Upper lobe of right lung (tissue), 1 donor: ENCODE results near the gene BCO2. TPM values are rescaled to one million over a fixed set of nuclear protein-coding genes. Genes with fewer than 3 reads are reported as not detected.

Experiments
- ATAC-seq: fragments of 200-7000 bp; cut with Tn5 transposase; one replicate; pipeline ENCODE4 v1.9.1; 2020; ENCODE audit warnings: mild to moderate bottlenecking, moderate library complexity
- DNase-seq: peaks from one replicate; pipeline ENCODE4 v3.0.0-alpha.2; 2020
- H3K27ac ChIP-seq: fragments of 200-600 bp; one replicate; pipeline ENCODE4 v1.8.0; 2022
- H3K27me3 ChIP-seq: fragments of 200-600 bp; one replicate; pipeline ENCODE4 v1.8.0; 2022; ENCODE audit warnings: mild to moderate bottlenecking
- H3K36me3 ChIP-seq: fragments of 200-600 bp; one replicate; pipeline ENCODE4 v1.8.0; 2022
- H3K4me1 ChIP-seq: fragments of 200-600 bp; one replicate; pipeline ENCODE4 v1.8.0; 2022
- H3K4me3 ChIP-seq: fragments of 200-600 bp; one replicate; pipeline ENCODE4 v1.8.0; 2022; ENCODE audit warnings: mild to moderate bottlenecking
- H3K9me3 ChIP-seq: fragments of 200-600 bp; one replicate; pipeline ENCODE4 v1.8.0; 2022
- intact Hi-C: fragments of 100-400 bp; cut with DNase I; formaldehyde crosslinking; loops from one replicate; pipeline ENCODE4 v1.11.0; 2022
- total RNA-seq: library from RNA; stranded (reverse); fragmentation: NEBNext Ultra II Directional; extraction: Animal tissue kit (Norgen Biotek cat#: 25700); gene quantifications from one replicate; pipeline ENCODE4 v1.2.1, GENCODE V29; 2021
- TF ChIP-seq, protein P1 (sequence below): fragments of 200-600 bp; IDR thresholded peaks from one replicate; pipeline ENCODE4 v1.8.0; 2022; ENCODE audit warnings: antibody characterized with exemption
- donor health status: DM: no; HTN: yes; CAD: no; lungs with severe emphysema.

Gene BCO2
- total RNA-seq, 1 donor from 2014 or later = 7.7 TPM

DNA sequence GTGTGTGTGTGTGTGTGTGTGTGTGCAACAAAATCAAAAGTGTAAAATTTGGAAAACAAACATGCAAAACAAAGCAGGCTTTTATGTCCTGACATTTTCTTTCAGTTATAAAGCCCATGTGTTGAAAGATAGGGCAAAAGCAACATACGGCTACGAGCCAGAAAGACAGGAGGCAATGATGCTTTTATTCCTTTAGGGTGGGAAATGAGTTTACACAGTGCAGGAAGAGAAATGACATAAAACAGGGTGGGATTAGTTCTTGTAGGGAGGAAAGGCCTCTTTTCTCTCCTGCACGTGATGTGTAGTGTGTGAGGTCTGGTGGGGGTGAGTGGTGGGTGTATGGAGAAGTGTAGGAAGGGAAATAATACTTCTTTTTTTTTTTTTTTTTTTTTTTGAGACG lies 40.8 kb upstream of the BCO2 start:
- H3K27me3 ChIP-seq = no peaks in the 10 kb centered on the region
- no peak for DNase-seq
- no peak overlapping the region for H3K27ac ChIP-seq
- no peaks in the 10 kb centered on the region for H3K4me1 ChIP-seq
- no peak overlapping the region for H3K4me3 ChIP-seq
- TF ChIP-seq, protein P1, sequence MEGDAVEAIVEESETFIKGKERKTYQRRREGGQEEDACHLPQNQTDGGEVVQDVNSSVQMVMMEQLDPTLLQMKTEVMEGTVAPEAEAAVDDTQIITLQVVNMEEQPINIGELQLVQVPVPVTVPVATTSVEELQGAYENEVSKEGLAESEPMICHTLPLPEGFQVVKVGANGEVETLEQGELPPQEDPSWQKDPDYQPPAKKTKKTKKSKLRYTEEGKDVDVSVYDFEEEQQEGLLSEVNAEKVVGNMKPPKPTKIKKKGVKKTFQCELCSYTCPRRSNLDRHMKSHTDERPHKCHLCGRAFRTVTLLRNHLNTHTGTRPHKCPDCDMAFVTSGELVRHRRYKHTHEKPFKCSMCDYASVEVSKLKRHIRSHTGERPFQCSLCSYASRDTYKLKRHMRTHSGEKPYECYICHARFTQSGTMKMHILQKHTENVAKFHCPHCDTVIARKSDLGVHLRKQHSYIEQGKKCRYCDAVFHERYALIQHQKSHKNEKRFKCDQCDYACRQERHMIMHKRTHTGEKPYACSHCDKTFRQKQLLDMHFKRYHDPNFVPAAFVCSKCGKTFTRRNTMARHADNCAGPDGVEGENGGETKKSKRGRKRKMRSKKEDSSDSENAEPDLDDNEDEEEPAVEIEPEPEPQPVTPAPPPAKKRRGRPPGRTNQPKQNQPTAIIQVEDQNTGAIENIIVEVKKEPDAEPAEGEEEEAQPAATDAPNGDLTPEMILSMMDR = no peak
- intact Hi-C loops = no loop called here
- no peaks in the 10 kb centered on the region for H3K9me3 ChIP-seq
- no peaks in the 10 kb centered on the region for H3K36me3 ChIP-seq
- no peak for ATAC-seq

DNA sequence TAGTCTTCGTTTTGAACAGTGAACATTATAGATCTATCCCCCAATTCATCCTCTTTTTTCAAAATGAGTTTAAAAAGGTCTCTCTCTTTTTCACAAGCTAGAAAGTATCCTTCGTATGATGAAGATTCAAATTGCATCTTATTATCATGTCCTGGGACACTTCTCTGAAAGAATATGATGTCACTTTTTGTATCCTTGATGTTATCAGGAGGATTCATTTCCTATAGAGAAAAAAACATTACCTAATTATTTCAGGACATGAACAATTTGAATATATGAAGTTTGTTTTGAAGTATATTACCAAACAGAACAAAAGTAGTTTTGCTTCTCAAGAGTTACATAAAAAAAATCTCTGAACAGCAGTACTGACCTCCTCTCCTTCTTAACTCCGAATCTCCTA lies 31.7 kb upstream of the BCO2 start:
- TF ChIP-seq, protein P1 = no peak
- intact Hi-C loops = no loop called here
- DNase-seq (no peak), ATAC-seq (no peak)
- H3K4me3 ChIP-seq = no peak overlapping the region
- H3K27ac ChIP-seq = no peak overlapping the region
- peaks cover 12% of the 10 kb centered on the region for H3K36me3 ChIP-seq
- H3K4me1 ChIP-seq = no peaks in the 10 kb centered on the region
- no peaks in the 10 kb centered on the region for H3K9me3 ChIP-seq
- H3K27me3 ChIP-seq = no peaks in the 10 kb centered on the region

DNA sequence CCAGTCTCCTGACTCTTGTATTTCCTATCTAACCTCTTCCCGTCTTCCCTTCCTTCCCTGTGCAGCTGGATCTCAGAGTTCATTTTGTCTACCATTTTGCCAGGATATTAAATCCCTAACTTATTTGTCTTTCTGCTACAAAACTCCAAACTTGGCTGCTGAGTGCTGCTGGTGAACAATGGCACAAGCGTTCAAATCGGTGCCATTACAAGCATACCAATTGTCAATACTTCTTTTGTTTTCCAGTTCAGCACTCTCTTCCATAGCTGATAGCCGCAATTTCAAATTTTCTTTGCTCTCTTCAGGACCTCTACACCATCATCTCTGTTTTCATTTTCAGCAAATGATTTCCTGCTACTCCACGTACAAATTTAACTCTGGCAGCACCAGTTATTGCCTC lies 24.8 kb upstream of the BCO2 start:
- Histone ChIP-seq H3K36me3 (peaks cover 24% of the 10 kb centered on the region), H3K27ac (no peak overlapping the region), H3K4me3 (no peak overlapping the region), H3K9me3 (no peaks in the 10 kb centered on the region), H3K4me1 (no peaks in the 10 kb centered on the region), H3K27me3 (no peaks in the 10 kb centered on the region)
- ATAC-seq (no peak), DNase-seq (no peak)
- intact Hi-C loops = no loop called here
- TF ChIP-seq, protein P1 = no peak

DNA sequence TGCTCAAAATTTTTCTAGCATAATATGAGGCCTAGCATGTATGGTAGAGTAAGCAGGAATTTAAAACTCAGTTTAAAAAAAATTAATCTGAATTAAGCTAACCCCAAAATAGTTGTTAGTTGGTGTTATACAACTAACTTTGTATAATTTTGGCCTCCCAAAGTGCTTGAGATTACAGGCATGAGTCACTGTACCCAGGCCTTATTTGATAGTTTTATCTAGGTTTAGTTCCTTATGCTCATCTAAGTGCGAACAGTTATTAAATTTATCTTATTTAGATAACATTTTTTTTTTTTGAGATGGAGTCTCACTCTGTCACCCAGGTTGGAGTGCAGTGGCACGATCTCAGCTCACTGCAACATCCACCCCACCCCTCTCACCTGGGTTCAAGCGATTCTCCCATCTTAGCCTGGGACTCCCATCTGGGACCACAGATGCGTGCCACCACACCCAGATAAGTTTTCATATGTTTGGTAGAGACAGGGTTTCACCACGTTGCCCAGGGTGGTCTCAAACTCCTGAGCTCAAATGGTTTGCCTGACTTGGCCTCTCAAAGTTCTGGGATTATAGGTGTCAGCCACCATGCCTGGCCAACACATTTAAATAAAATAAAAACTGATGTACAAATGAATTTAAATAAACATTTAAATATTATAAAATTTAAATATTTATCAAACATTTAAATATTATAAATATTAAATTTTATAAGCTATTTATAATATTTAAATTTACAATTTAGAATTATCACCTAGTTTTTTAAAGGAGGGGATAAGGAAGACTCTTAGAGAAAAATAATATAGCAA lies 19.0 kb upstream of the BCO2 start:
- no peak overlapping the region for H3K27ac ChIP-seq
- H3K4me3 ChIP-seq = no peak overlapping the region
- DNase-seq = no peak
- H3K4me1 ChIP-seq = peaks cover 15% of the 10 kb centered on the region
- H3K27me3 ChIP-seq = no peaks in the 10 kb centered on the region
- intact Hi-C loops = no loop called here
- TF ChIP-seq, protein P1 = no peak
- ATAC-seq = no peak
- H3K9me3 ChIP-seq = no peaks in the 10 kb centered on the region
- peaks cover 12% of the 10 kb centered on the region for H3K36me3 ChIP-seq

DNA sequence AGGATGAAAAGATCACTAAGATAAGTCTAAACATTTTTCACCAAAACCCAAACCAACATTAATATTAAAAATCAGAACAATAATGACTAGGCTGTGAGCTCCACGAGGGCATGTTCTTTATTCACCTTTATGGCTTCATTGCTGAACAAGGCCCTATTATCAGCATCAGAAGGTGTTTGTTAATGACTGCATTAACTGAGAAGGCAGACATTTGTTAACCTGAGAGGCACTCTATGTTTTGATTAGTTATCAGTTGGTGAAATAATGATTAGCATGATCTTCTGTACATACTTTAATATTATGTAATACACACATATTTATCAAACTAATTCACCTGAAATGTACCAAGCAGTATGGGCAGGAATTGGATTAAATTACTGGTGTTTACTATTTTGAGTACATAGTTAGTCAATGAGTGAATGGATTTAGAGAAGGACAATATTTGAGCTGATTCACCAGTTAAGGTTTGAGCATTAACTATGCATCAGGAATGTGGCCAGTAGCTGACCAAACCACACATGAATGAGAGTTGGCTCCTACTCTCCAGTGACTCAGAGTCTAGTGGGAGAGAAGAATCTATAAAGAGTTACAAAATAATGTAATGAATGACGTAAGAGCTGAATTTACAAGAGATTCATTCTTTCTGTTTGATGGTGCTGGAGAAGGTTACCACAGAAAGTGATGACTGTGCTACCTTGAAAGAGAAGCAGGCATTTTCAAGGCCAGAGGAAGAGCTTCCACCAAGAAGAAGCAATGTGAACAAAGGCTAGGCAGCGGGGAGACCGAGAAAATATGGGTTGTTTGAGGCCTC lies 18.2 kb upstream of the BCO2 start:
- Histone ChIP-seq H3K27me3 (no peaks in the 10 kb centered on the region), H3K36me3 (peaks cover 10% of the 10 kb centered on the region), H3K4me1 (peaks cover 15% of the 10 kb centered on the region), H3K27ac (no peak overlapping the region), H3K9me3 (no peaks in the 10 kb centered on the region), H3K4me3 (no peak overlapping the region)
- ATAC-seq = peak; percentile 88
- TF ChIP-seq, protein P1 = no peak
- DNase-seq = no peak
- intact Hi-C loops = no loop called here
